Measurements from ENCODE around the gene PKD1.

The PKD1 gene

GRCh38 chr16:2074071-2074470, 61.6 kb downstream of the PKD1 start:
- no peak for DNase-seq (ENCODE audit: low read depth)

GRCh38 chr16:2072926-2073325, 62.8 kb downstream of the PKD1 start:
- no peak for DNase-seq (ENCODE audit: low read depth)

GRCh38 chr16:2071454-2072202, 64.1 kb downstream of the PKD1 start:
- no peak for DNase-seq (ENCODE audit: low read depth)

GRCh38 chr16:2070576-2071453, 64.9 kb downstream of the PKD1 start:
- no peak for DNase-seq (ENCODE audit: low read depth)

GRCh38 chr16:2066139-2066538, 69.6 kb downstream of the PKD1 start:
- no peak for DNase-seq (ENCODE audit: low read depth)

- DNase-seq (ENCODE audit: low read depth) = no peak
Measured at GRCh38 chr16:2064368-2064945, 71.2 kb downstream of the PKD1 start.

DNA sequence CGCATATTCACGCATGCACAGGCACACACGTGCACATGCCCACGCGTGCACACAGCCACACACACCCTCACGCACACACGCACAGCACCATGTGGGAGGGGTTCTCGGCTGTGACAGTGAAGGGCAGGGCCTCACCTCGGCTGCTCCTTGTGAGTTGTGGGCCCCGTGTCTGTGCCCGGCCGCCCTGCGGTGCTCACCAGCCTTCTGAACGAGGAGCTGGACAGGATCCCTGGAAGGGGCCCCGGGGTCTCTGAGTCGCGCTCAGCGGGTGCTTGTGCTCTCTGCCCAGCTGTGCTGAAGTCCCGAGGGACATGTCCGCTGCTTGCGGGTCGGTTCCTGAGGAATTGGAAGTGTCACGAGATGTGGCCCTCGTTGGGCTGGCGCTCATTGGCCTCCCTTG, 71.8 kb downstream of the PKD1 start:
- DNase-seq (ENCODE audit: low read depth) = no peak

DNA sequence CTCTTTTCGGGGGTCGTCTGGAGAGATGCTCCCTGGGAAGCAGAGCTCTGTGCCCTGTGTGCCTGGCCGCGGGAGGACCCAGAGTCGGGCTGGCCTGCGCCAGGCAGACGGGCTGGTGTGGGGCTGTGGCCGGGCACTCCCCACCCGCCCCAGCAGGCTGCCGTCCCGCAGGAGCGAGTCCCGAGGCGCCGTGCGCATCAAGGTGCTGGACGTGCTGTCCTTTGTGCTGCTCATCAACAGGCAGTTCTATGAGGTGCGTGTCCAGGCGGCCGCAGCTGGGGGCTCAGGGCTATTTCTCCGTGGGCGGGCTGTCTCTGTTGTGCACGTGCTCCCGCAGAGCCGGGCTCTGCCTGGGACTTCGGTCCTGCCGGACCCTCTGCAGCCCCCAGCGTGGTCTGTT, 72.9 kb downstream of the PKD1 start:
- no peak for DNase-seq (ENCODE audit: low read depth)

GRCh38 chr16:2061526-2061925, 74.2 kb downstream of the PKD1 start:
- no peak for DNase-seq (ENCODE audit: low read depth)

GRCh38 chr16:2061023-2061422, 74.7 kb downstream of the PKD1 start:
- no peak for DNase-seq (ENCODE audit: low read depth)

DNA sequence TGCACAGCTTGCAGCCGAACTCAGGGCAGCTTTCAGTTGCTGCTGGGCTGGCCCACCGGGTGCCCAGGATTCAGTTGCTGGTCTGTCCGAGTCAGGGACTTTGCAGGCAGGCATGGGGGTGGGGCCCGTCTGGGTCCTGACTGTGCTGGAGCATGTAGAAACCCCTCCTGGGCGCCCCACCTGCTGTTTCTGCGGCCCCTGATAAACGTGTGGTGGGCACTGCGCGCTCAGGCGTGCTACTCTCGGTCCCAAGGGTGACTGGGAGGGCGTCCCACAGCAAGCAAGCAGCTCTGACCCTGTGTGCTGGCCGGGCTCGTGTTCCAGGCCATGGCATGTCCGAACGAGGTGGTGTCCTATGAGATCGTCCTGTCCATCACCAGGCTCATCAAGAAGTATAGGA, 75.4 kb downstream of the PKD1 start:
- no peak for DNase-seq (ENCODE audit: low read depth)

DNA sequence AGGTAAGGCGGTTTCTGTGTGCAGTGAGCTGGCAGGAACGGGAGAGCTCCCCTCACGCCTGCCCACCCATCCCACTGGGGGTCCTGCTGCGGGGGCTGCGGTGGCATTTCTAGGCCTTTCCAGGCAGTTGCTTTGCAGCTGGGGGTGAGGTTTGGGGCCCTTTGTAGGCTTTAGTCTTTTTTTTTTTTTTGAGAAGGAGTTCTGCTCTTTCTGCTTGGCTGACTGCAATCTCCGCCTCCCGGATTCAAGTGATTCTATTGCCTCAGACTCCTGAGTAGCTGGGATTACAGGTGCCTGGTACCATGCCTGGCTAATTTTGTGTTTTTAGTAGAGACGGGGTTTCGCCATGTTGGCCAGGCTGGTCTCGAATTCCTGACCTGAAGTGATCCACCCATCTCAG, 76.8 kb downstream of the PKD1 start:
- no peak for DNase-seq (ENCODE audit: low read depth)

GRCh38 chr16:2058420-2058819, 77.3 kb downstream of the PKD1 start:
- no peak for DNase-seq (ENCODE audit: low read depth)

DNA sequence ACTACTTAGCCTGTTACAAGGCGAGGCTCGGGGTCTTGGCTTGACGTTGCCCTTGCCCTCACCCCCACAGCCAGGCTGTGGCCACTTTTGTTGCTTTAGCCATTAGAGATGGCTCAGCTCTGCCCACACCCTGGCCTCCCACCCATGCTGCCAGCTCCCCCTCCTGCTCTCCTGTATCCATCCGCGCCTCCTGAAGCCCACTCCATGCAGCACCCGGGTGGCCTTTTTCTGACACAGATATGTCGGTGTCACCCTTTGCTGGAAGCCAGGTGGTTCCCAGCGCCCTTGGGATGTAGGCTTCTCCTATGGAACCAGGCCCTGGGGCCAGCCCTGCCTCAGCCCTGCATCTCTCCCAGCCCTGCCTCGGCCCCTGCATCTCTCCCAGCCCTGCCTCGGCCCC, 78.3 kb downstream of the PKD1 start:
- no peak for DNase-seq (ENCODE audit: low read depth)

DNA sequence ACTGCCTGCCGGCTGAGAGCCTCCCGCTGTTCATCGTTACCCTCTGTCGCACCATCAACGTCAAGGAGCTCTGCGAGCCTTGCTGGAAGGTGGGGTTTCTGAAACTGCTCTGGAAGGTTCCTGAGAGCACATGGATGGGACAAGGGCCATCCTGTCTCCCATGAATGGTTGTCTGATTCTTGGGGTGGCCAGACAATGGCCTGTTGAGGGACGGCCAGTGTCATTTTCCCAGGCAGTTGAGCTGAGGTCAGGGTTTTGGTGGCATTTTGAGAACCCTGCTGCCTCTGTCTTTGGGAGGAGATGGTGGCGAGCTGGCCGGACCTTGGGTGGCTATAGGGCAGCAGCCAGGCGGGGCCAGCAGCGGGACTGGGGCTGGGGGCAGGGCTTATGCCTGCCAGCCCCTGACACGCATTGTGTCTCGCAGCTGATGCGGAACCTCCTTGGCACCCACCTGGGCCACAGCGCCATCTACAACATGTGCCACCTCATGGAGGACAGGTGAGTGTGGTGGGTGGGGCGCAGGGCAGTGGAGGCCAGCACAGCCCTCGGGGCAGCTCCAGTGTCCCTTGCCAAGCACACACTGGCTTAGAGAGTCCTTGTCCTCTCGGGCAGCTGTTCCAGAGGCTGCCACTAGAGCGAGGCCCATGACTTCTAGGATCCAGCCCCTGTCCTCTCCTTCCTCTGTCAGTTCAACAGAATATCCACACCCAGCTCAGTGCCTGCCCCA, 78.9 kb downstream of the PKD1 start:
- peak; percentile 15 for DNase-seq (ENCODE audit: low read depth)

DNA sequence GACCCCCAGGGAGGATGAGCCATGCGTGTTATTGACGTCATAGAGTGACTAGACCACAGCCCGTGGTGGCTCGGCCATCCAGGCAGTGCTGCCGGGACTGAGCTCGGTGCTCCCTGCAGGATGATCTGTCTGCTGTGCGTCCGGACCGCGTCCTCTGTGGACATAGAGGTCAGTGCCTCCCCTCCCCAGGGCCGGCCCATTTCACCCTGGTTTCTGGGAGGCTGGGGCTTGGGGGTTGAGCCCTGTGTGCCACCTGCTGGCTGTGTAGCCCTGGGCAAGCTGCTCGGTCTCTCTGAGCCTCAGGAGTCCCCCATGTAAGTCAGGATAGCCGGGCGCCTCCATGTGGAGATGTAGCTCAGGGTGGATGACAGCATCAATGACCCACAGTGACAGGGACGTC, 79.6 kb downstream of the PKD1 start:
- peak; percentile 35 for DNase-seq (ENCODE audit: low read depth)

GRCh38 chr16:2054543-2055245, 81.0 kb downstream of the PKD1 start:
- DNase-seq (ENCODE audit: low read depth) = no peak

DNA sequence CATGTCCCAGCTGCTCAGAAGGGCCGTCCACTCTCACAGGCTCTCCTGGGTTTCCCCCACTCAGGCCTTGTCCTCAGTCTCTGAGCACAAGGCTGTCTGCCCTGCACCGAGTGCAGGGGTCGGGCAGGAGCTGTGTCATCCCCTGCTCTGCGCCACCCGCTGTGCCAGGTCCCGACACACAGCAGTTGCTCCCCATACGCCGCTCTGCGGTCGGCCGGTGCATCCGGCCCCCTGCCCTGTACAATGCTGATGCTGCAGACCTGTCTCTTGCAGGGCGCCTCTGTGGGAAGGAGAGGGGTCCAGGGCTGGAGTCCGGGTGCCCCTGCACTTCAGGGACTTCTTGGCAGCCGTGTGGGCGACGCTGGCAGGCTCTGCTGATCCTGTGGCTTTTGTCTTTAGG, 81.8 kb downstream of the PKD1 start:
- DNase-seq (ENCODE audit: low read depth) = no peak

DNA sequence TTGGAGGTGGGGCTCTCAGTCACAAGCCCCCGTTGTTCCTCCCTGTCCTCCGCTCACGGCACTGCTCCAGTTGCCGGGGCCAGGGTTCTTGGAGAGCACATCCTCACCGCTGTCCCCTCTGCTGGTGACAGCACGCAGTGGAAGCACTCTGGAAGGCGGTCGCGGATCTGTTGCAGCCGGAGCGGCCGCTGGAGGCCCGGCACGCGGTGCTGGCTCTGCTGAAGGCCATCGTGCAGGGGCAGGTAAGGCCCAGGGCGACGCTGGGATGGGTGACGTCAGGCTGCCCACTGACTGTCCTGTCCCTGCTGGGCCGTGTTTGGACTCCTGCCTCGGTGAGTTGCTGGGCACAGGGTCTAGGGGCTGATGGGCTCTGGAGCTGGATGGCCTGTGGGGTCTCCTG, 82.5 kb downstream of the PKD1 start:
- no peak for DNase-seq (ENCODE audit: low read depth)

DNA sequence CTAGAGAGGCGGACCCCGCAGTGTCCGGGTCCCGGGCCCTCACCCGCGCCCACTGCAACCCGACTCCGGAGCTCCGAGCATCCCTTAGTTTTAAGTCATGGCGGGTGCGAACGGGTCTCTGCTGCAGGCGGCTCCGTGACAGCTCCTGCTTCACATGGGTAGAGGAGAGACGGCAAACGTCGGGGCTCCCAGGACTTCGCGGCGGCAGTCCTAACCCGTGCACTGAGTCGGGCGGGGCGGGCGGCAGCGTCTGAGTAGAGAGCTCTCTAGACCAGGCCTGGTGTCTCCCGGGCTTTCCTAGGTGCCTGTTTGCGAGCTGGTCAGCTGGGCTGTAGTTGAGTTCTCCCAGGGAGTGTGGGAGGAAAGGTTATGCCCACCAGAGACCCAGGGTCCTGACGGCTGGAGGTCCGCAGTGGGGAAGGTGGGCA, 87.6 kb downstream of the PKD1 start:
- no peak for DNase-seq (ENCODE audit: low read depth)

GRCh38 chr16:2047330-2048115, 88.2 kb downstream of the PKD1 start, which contains the start of the genes NTHL1 and TSC2:
Gene NTHL1, minus strand, starts transcription at chr16:2047834. Its CDS starts 11 bp downstream, at chr16:2047823.
Gene TSC2, plus strand, starts transcription at chr16:2047985. Its CDS starts 631 bp downstream, at chr16:2048616.
- DNase-seq (ENCODE audit: low read depth) = peak; percentile 96
